GM21723 (cell line): ENCODE results near the gene GRM8.

Experiments
- ATAC-seq: cut with Tn5 transposase; IDR thresholded peaks from one replicate; pipeline ENCODE4 v1.9.1; 2021; ENCODE audit warnings: mild to moderate bottlenecking, moderate library complexity; ENCODE audit not compliant: unreplicated experiment

Gene GRM8

GRCh38 chr7:126453104-126453503, 799.6 kb downstream of the GRM8 start:
- ATAC-seq = no peak

GRCh38 chr7:126450269-126450671, 802.5 kb downstream of the GRM8 start:
- peak; percentile 88 for ATAC-seq

- peak; percentile 22 for ATAC-seq
Measured at GRCh38 chr7:126449611-126450268, 803.0 kb downstream of the GRM8 start.

- ATAC-seq = no peak
Measured at GRCh38 chr7:126447984-126448383, 804.8 kb downstream of the GRM8 start.

- no peak for ATAC-seq
Measured at GRCh38 chr7:126445991-126446390, 806.8 kb downstream of the GRM8 start.

GRCh38 chr7:126443951-126444350, 808.8 kb downstream of the GRM8 start:
- ATAC-seq = no peak

GRCh38 chr7:126442908-126443307, 809.8 kb downstream of the GRM8 start:
- no peak for ATAC-seq

- no peak for ATAC-seq
Measured at GRCh38 chr7:126441745-126442144, 811.0 kb downstream of the GRM8 start.

- no peak for ATAC-seq
Measured at GRCh38 chr7:126440542-126440941, 812.2 kb downstream of the GRM8 start.

- ATAC-seq = no peak
Measured at GRCh38 chr7:126436213-126436868, 816.4 kb downstream of the GRM8 start.

- ATAC-seq = no peak
Measured at GRCh38 chr7:126426652-126427051, 826.1 kb downstream of the GRM8 start.

- no peak for ATAC-seq
Measured at GRCh38 chr7:126424985-126425384, 827.8 kb downstream of the GRM8 start.

- ATAC-seq = no peak
Measured at GRCh38 chr7:126419047-126419446, 833.7 kb downstream of the GRM8 start.

GRCh38 chr7:126411821-126412383, 840.8 kb downstream of the GRM8 start:
- peak; percentile 59 for ATAC-seq

- peak; percentile 68 for ATAC-seq
Measured at GRCh38 chr7:126411032-126411820, 841.5 kb downstream of the GRM8 start.

GRCh38 chr7:126403040-126403439, 849.7 kb downstream of the GRM8 start:
- no peak for ATAC-seq

GRCh38 chr7:126401918-126402317, 850.8 kb downstream of the GRM8 start:
- ATAC-seq = no peak

- no peak for ATAC-seq
Measured at GRCh38 chr7:126398851-126399529, 853.8 kb downstream of the GRM8 start.

- no peak for ATAC-seq
Measured at GRCh38 chr7:126398285-126398684, 854.5 kb downstream of the GRM8 start.

GRCh38 chr7:126394406-126394805, 858.3 kb downstream of the GRM8 start:
- ATAC-seq = no peak
